RPMI7951 (cell line): ENCODE measurements around the gene APCDD1L. TPM values are rescaled to one million over a fixed set of nuclear protein-coding genes. Genes with fewer than 3 reads are reported as not detected.

ENCODE experiments used
- DNase-seq: peaks from one replicate; pipeline ENCODE4 v3.0.0-alpha.2; 2012; ENCODE audit warnings: low read depth
- total RNA-seq: library from RNA; depleted of rRNA; stranded (reverse); fragments of >200 nt; shearing (Covaris generic); gene quantifications from 2 replicates; pipeline ENCODE4 v1.2.3, GENCODE V29; 2014; rRNA removed

APCDD1L gene
- total RNA-seq = 122 and 149 TPM in 2 replicates

DNA sequence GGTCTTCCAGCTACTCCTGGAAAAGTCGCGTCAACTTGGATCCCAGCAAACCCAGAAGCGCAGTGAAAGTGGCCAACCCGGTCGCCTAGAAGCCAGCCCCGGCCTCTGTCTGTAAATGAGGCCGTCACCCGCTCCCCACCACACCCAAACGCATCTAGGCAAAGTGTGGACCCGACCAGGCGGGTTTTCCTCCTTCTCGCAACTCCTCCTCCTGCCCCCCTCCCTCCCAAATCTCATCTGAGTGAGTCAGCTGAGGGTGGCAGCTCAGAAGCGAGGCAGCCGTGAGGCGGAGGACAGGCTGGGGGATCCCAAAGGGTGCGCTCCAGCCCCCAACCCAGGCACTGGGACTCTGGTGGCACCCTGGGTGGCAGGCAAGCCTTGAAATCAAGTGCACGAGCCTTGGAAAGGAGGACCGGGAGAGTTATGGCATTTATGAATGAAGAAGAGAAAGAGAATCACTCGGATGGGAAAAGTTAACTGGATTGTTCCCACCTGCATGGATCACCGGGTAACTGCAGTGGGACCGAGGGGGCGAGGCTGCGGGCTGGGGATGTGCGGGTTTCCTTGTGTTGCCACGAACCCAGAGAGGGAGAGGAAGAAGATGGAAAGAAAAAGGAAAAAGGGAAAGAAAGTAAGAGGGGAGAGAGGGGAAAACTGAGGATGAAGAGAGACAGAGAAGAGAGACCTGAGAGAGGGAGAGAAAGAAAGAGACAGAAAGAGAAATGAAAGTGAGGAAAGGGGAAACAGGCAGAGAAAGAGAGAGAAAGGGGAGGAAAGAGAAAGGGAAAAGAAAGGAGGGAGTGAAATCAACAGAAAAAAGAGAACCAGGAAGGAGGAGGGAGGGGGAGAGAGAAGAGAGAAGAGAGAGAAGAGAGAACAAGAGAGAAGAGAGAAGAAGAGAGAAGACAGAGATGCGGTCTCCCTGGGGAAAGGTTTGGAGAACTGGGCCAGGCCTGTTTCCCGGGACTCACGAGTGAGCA, at the start of gene APCDD1L:
TSS of gene APCDD1L (minus strand) at position 167 of the 980 bp plus-strand sequence. CDS start 692 bp downstream, outside the sequence.
- DNase-seq = peak; percentile 94

DNA sequence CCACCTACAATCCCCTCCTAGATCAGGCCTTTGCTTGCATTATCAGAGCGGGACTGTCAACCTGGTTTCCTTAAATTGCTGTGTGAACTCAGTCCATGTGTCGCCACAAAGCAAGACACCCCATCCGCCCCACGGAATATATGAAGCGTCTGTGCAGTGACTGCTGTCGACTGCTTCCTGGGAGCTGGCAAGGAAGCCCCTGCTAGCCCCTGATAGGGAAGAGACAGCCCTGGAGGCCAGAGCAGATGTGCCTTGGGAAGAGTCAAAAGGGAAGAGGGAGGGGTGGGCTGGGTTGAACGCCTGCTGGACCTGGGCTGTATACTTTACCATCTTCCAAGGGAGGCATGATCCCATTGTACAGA, 44.1 kb upstream of the APCDD1L start:
- no peak for DNase-seq

DNA sequence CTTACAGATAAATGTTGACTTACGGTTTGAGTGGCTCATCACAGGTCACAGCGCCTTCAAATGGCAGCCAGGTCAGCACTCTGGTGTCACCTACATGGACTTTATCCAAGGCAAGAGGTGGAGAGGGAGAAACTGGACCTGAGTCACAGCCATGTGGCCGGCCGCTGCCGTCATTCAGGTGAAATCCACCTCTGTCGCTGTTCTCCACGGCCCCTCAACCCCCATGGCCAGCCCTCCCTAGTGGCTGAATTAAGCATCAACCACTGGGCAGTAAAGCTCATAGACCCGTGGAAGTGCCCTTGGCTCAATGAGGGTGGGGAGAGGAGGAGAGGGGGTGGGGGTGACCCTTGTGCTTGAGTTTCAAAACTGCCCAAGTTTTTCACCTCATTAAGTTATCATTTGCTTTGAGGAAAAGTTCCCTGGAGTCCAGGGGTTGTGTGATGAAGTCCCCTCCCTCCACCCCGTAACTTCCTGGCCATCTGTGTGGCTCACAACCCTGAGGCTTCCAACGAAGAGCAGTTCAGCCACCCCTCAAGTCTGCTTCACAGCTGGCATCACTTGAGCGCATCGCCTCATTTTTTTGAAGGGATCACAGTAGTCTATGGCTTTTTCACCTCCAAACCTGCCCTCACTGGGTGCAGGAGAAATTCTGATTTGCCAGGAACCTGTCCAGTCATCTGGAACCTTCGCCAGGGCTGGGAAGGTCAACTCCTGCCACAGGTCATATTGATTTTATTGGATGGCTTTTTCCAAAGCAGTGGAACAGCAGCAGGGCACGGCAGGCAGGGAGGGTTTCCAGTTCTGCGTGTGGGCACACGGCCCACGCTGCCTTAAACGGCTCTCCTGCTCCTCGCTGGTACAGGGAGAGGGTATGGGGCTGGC, 43.5 kb upstream of the APCDD1L start:
- no peak for DNase-seq

DNA sequence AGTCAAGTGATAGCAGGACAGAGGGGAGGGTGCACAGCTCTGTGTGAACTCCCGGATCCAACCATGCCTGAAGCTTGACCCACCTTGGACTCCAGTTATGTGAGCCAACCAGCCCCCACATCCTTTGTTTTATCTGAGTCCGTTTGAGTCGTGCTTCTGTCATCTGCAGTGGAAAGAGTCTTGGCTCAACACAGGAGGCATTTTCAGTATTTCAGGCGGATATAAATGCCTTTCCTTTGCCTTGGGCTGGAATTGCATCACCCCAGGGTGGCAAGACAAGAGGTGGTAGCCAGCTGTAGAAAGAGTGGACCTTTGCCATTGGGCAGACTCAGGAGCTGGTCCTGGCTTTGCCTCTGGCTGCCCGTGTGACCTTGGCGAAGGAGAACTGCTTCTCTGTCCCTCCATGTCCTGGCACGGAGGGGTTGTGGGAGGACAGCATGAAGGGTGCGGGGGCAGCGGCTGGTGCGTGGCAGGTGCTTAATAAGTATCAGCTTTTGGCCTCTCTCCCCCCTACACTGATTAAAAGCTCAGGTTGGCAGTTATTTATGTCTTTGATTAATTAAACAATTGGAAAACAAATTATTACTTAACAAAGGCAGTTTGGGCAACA, 42.6 kb upstream of the APCDD1L start:
- peak; percentile 61 for DNase-seq

DNA sequence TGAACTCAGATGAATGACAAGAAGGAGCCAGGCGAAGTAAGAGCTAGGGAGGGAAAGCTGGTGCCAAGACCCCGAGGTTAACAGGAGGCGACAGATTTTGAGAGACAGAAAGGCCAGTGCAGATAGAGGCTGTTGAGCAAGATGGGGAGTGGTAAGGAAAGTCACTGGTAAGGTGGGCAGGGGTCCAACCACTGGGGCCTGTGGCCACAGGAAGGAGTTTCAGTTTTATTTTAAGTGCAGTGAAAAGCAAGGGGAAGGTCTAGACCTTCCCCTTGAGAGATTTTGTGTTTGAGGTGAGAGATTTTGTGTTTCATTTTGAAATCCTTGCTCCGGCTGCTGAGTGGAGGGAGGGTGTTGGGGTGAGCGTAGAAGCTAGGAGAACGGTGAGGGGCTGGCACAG, 41.8 kb upstream of the APCDD1L start:
- no peak for DNase-seq

DNA sequence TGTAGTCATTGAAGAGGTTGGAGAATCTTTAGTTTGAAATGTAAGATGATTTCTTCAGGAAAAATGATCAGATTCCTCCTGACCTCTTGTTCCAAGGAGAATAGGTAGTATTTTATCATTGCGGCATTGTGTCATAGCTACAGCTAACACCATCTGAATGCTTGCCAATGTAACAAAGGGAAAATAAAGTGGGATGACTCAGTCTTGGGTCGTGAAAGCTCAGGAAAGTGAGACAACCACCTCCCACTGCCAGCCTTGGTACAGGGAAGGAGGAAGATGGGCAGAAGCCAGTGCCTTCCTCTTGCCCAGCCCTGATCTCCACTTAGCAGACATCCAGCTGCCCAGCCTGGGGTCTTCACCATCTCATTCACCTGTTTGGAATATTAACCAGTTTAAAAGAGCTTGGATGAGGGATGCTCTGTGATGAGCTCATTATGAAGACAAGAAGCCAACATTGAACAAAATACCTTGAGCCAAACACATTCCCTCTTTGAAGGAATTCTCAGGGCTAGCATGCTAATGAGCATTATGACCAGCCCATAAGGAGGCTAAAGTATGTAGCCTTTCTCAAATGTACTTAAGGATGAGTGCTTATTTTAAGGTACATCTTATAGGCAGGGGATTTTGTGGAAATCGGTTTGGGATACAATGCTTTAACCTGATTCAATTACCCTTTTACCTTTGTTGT, 40.0 kb upstream of the APCDD1L start:
- peak; percentile 95 for DNase-seq

DNA sequence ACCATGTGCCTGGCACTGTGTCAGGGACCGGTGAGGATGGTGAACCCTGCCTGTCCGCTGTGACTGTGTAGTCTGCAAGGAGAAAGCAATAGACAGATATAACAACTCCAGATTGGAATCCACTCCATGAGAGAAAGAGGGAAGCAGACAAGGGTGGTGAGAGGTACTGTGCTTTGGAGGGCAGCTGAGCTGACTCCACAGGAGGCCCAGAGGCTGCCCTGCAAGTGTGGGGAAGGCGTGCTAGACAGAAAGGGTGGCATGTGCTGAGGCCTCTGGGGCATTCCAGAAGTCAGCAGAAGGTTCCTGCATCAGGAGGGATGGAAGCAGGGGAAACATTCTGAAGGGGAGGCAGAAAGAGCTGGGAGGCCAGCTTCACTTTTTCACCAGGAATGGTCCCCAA, 39.3 kb upstream of the APCDD1L start:
- peak; percentile 54 for DNase-seq

DNA sequence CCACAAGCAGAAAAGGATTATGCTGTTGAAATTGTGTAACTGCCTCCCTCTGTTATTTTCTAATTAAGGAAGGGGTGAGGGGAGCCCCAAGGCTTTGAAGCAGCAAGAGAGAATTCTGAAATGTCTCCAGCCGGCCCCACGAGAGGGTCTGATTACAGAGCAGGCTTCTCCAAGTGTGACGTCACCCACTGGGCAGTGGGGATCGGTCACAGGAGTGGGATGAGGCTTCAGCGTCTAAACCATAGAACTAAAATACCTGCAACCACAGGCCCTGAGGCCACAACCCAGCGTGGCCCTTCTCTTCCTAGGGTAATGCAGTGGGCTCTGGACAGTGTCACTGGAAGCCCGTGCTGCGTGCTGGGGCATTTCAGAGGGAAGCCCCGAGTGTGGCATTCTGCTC, 38.6 kb upstream of the APCDD1L start:
- peak; percentile 83 for DNase-seq

DNA sequence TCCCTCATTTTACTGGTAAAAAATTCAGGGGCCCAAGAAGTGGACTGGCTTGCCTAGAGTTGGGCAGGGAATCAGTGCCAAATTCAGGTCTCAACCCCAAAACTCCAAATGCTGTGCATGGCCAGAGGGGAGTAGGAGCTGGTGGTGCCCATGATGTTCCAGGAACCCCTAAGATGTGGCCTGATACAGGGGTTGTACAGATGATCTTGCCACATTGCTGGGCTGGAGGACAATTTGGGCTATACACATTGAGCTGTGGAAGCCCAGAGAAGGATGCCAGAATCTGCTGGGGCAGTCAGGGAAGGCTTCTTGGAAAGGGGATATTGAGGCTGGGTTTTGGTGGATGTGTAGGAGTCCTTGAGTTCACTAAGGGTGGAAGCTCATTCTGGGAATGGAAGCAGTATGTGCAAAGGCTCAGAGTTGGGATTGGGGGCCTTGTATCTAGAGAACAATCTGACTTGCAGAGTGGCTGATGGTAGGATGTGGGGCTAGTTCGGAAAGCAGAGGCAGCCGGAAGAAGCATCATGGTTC, 38.0 kb upstream of the APCDD1L start:
- DNase-seq = no peak

DNA sequence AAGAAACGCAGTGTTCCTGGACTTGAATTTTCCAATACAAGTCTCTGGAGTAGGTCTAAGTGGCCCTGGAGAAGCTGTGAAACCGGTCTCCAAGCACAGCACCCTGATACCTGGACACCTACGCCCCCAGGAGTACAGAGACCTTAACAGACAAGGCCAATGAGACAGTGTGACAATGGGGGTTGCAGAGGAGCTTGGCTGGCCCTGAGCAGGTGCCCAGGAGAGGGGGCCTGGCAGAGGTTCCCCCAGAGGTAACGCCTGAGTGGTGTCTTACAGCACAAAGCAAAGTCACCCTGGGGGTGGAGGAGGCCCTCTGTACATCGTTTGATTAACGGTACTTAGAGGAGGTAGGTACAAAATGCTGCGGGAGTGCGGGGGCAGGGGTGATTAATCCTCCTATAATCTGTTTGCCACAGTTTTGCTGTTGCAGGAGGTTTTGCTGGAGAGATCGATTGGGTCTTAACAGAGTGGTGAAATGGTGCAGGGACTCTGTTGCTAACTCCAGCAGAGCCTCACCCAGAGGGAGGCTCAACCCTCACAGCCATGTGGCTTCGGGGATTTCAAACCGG, 37.3 kb upstream of the APCDD1L start:
- no peak for DNase-seq

DNA sequence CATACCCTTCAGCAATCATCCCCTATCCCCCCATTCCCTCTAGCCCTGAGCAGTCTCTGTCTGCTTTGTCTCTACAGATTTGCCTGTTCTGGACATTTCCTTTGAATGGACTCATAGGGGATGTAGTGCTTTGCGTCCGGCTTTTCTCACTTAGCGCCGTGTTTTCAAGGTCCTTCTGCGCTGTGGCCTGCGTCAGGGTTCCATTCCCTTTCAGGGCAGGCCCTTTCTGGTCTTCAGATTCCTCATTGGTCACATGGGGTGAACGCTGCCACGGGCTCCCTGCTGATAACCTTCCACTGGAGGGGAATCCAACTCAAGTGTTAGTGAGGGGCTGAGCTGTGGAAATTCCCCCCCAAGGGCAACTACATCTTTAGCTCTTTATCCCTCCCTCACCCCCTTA, 36.4 kb upstream of the APCDD1L start:
- no peak for DNase-seq

DNA sequence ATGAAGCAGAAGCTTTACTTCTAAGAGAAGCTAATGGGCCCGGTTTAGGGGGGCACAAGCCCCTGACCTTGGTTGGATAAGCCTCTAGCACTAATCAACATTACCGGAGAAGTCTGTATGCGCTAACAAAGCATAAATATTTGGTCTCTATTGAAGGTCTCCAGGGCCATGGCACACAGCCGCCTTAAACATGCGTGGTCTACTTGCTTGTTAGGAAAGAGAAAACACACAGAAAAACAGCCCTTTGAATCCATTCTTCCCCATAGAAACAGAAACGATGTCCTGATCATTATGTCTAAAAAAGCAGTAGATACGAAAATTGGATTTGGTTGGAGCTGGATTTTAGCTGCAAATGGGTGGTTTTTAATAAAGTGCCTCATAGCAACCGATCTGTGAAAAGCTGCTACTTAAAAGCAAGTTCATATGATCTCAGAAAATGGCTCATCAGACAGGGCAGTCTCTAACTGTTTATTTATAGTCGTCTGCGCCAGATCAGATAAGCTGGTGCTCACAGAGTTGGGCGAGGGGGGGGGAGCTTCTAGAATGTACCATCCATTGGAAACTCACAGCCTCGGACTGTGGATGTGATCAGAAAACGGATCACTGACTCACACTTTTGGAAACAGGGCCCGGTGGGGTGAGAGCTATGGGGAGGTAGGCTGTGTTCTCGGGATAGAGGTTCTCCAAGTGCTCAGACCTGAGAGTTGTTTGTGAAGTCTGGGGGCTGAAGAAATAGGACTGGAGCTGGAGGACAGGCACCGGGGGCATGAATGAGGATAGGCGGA, 35.3 kb upstream of the APCDD1L start:
- peak; percentile 94 for DNase-seq

DNA sequence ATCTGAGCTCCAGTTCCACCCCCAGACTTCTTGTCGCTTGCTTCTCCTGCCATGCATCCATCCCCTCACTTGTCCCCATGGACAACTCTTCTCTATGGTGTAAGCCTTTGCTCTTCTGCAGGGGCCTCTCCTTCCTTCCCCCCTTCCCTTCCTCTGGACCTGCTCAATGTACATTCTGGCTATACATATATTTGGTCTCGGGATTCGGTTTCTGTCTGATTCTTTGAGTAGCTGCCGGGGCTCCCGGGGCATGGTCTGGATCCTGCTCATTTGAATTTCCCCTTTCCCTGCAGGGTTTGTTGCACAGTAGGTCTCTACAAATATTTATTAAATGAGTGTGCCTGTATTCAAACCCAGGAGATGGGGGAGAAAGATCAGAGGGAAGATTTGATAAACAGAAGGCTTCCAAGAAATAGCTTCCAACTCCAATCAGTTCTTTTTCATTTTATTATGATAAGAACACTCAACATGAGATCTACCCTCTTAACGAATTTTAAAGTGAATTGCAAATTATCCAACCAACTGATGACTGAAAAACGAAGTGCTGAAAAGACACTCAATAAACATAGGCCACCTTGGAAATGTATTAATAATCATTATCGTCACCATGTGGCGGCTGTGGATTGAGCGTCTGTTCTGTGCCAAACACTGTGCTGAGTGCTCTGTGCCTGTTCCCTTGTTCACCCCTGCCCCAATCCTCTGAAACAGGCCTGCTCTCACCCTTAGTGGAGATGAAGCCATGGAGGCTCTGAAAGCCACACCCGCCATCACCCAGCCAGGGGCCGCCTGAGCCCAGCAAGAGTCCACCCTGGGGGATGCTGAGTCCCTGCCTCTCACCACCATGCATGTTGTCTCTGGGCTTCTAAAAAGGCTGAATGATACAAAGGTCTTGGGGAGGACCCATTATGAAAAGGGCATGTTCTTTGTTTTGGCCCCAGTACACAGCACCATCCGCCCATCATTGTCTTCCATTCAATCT, 34.3 kb upstream of the APCDD1L start:
- DNase-seq = no peak

DNA sequence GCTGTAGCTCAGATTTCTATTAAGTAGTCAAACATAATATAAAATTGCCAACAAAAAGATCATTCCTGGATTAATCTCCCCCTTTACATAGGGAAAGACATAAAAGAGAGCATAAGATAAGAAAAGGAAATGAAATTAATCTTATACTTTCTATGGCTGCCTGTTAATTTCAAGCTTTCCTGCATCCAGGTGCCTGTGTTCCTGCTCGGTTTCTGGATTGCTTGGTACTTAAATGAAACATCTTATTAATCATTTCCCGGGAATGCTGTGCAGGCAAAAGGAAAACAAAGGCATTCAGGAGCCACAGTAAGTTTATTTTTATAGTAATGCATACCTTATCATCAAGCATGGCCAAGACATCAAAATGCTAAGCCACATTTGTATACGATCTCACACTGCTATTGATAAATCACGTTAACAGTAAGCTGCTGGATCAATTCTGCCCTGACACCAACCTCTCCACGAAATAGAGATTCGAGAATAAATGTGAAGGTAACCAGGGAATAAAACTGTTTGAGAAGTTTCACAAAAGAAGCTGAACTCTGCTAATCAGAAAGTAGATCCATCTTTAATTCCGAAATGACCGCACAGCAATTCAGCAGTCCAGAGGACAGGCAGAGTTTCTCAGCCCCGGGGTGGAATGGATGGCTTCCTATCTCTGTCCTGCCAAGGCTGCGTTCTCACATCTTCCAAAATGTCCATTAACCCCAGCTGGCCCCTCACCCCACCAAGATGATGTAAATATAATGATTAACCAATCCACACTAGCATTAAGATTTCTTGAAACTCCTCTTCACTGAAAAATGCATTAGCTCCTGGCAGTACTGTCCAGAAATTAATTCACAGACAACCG, 32.6 kb upstream of the APCDD1L start:
- no peak for DNase-seq

DNA sequence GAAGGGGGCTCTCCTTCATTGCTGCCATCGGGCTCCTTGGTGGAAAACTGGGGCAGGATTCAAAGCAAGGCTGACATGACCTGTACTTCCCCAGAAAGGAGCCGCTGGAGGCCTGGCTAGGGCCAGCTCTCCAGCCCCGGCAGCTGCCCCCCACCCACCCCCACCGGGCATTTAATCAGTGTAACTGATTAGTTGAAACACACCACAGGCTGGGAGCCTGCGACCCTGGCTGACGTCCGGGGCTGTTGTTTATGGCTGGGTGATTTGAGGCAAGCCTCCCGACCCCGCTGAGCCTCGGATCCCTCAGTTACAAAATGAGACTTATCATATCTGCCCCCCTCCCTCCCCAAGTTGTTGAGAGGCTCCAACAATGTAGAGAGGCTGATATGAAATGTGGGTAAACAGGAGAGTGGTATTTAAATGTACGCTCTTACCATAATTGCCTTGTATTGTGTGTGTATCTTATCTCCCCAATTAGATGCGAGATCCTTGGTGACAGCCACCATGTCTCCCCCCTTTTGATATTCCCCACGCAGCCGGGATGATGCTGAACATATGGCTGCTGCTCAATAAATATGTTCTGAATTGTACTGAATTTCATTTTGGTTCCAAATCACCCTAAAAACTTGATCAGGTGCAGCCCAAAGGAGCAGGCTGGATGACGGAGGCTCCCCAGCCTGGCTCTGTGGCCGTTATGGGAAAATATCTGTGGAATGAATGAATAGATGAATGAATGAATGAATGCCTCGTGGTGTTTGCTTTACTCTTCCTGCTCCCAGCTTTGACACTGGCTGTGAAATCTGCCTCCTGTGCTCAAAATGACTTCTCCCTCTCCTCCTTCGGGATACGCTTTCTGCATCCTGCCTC, 31.8 kb upstream of the APCDD1L start:
- DNase-seq = no peak

DNA sequence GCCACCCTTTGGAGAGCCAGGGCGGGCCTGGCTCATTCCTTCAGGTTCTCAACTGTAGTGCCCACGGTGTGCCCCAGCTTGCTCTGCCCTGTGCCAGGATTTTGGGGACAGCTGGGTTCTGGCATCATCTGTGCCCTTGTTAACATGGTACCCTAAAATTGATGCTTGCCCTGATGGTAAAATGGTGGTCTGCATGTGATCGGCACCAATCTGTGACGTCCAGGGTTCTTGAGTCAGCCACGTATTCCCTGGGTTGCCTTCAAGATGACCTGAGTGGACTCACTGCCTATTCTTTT, 31.2 kb upstream of the APCDD1L start:
- no peak for DNase-seq
